Activated CD4-positive, CD25-positive, alpha-beta regulatory T cell treated with anti-CD3 and anti-CD28 coated beads, Interleukin-2, amount 50 U/mL, for 16 hours (primary cell): Measurements from ENCODE around the gene SHC3.

Experiments used
- DNase-seq: peaks from one replicate; pipeline ENCODE4 v3.0.0-alpha.2; 2020; ENCODE audit warnings: low read depth, low spot score

The SHC3 gene

GRCh38 chr9:88987661-88988060 is 191.0 kb downstream of the SHC3 start:
- DNase-seq, result no peak

GRCh38 chr9:88986776-88987175 is 191.8 kb downstream of the SHC3 start:
- no peak for DNase-seq

GRCh38 chr9:88985616-88986015 is 193.0 kb downstream of the SHC3 start:
- no peak for DNase-seq

DNA sequence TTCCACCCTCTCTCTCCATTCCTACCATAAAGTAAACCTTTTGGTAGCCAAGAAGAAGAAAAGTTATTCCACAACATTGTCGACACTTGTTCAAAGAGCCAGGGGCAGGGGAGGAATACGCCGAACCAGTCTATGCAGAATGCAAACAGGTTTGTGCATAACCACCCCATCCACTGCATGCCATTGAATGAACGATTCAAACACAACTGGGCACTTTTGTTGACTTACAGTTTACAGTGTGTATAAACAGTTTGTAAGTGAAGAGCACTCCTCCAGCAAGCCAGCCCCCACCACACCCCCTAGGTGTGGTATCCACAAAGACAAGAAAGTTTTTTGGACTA is 194.1 kb downstream of the SHC3 start:
- no peak for DNase-seq

DNA sequence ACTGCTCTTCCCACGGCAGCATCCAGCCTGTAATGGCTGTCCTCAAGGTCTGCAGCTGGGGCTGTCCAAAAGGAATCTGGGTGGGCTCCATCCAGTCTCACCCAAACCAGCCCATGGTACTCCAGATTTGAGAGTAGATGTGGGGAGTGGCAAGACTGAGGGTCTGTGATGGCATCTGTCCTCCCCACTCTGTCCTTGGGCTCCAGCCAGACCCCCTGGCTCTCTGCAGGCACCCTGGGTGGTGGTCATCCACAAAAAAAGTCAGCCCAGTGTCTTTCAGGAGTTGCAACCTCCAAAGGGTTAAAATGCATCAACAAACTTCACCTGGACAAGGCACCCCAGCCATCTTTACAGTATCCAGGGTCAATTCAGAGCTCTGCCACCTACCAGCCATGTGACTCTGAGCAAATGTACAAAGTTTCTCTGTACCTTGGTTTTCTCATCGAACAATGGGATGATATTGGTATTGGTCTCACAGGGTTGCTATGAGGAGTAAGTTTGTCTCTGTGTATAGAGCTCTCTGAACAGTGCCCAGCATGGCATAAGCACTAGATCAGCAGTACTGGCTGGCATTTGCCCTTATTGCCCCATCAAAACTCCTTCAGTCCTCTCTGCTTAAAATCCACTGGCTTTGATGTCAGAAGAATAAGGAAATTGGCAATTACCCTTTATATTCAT is 194.6 kb downstream of the SHC3 start:
- DNase-seq, result no peak

DNA sequence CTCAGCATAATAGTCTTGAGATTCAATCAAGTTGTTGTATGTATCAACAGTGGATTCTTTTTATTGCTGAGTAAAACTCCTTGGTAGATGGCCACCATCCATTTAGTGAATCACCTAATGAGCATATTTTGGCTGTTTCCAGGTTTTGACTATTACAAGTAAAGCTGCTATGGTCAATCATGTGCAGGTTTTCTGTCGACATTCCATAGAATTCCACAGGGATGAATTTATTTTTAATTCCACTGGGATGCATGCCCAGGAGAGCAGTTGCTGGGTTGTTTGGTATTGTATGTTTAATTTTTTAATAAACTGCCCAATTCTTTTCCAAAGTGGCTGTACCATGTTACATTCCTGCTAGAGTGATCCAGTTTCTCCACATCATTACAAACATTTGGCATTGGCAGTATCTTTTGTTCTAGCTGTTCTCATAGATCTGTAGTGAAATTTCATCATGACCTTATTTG is 197.8 kb downstream of the SHC3 start:
- no peak for DNase-seq

DNA sequence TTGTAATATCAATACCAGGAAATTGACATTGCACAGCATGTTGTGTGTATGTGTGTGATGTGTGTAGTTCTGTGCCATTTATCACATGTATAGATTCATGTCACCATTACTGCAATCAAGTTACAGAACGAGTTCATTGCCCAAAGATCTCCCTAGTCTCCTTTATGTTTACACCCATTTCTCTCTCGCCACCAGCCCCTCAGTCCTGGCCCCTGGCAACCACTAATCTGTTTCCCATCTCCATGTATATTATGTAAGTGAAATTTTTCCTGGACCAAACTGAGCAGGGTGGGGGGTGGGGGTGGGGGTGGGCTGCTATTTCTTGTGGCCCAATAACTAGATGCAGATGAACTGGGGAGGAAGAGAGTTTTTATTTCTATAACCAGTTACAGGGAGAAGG is 198.8 kb downstream of the SHC3 start:
- DNase-seq, result no peak

- DNase-seq, result no peak
These were observed 199.6 kb downstream of the SHC3 start for GRCh38 chr9:88979021-88979420.

DNA sequence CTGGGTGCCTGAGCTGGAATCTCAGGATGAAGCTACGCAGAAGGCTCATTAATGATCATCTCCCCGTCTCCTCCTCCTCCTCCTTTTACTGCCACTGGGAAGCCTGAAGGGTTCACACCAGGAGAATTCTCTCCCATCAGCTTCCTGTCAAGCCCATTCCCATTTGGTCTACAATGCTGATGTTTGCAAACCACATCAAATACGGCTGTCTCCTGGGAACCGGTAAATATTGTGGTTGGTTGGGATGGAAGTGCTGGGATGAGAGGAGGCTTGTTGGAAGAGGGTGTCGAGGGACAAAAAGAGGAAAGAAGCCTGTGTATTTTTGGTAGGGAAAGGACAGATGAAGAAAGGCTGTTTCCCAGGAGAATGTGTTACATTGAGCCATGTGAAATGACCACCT is 200.6 kb downstream of the SHC3 start:
- DNase-seq, result no peak

DNA sequence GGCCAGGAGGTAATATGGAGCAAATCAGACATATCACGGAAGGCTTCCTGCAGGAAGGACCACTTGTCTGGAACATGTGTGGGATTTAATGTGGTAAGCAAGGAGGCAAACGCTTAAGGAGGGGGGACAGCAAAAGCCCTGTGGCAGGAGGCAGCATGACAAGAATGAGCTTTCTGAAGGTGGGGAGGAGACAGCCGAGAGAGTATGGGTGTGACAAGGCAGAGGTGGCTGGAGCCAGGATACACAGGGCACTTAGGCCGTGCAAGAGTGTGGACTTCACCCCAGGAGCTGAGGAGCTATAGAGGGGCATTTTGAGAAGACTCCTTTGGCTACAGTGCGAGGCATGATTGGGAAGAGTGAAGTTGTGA is 201.7 kb downstream of the SHC3 start:
- no peak for DNase-seq

- DNase-seq, result no peak
These were observed 202.4 kb downstream of the SHC3 start for GRCh38 chr9:88975966-88976889.

DNA sequence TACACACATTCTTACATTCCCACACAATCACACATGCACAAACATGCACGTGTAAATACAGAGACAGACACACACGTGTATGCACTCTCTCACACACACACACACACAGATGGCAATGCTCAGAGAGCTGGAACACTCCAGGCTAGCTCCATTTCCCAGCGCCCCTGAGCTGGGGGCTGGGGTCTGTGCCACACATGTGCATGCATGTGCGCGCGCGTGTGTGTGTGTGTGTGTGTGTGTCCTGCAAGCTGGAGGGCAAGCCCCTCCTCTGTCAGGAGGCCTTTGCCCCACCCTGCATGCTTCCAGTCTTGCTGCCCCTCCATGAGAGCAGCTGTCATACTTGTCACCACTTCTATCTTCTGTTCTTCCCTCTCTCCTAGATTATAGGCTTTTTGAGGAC is 204.0 kb downstream of the SHC3 start:
- DNase-seq, result no peak

DNA sequence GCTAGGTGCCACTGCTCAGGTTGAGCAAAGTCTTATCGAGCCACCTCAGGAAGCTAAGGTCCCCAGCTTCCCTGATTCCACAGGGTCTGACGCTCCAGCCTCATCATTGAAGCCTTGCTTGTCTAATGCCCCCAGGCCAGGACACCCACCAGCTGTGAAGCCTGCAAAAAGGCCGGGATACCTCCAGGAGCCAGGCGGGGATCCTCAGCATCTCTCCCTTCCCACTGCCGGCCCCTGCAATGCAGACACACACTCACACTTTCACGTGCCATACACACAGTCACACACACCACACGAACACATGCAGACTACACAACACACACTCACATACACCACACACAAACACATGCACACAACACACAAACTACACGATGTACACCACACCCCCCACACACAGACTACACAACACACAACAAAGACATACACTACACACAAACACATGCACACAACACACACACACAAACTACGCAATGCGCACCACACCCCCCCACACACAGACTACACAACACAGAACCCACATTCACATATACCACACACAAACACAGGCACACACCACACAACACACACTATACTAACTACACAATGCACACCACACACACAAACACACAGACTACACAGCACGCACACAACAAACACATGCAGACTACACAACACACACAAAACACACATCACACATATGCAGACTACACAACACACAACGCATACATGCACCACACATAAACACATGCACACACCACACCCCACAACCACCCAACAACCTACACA is 205.2 kb downstream of the SHC3 start:
- DNase-seq, result no peak

GRCh38 chr9:88972401-88972800 is 206.2 kb downstream of the SHC3 start:
- no peak for DNase-seq

DNA sequence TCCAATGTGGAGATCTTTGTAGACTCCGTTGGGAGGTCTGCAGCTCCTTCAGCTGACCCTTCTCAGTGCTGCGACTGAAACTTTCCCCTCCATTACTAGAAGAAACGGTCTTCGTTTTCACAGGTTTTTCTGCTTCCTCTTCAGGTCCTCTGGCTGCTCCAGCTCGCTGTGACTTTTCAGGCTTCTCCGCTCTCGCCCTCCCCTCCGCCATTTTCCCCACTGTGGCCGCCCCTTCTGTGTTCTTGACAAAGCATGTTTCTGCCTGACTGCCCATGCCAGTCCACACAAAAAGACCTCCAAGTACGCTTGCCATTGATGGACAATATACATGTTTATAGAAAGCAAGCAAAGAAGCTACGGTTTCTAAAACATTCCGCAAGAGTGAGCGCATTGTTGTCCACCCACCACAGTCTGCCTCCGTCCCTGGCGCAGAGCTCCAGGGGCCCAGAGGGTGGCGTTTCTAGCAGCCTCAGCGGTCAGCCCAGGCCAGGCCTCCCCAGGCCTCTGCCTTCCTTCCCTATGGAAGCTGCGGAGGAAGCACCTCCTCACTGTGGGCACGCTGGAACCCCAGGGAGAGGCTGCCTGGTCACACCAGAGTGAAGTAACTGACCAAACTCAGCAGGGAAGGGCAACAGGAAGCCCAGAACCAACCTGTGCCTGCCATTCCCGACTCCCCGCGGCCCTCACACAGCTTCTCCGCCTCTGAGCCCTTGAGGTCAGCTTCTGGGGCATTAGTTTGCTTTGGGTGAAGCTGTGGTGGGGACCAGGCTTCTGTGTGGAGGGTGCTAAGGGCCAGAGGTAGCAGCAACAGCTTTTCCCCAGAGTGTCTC is 207.3 kb downstream of the SHC3 start:
- DNase-seq, result no peak

DNA sequence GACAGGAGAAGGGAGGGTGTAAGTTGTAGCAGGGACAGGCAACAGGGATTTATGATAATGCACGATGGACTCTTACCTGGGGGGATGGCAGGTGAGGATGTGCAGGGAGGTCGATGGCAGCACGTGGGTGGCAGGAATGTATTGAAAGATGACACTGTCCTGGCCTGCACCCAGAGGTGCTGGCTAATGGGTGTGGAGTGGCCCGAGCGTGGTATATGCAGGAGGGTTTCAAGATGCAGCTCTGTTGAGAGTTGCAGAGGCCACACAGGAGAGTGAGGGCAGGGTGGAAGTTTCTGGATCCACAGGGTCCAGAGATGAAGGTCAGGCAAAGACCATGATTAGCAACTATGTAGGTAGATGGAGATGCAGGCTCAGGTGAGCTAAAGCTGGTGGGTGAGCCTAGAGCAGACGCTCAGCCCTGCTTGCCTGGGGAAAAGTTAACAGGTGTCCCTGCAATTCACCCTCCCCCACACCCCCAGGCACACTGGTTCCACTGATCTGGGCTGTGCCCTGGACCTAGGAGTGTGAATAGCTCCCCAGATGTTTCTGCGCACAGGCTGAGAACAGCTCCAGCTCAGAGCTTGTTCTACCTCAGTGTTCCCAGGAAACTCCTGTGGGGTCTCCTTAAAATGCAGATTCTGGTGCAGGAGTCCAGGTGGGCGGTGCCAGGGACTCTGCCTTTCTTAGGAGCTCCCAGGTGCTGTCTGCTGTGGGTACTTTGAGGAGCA is 208.8 kb downstream of the SHC3 start:
- no peak for DNase-seq

GRCh38 chr9:88968799-88969198 is 209.8 kb downstream of the SHC3 start:
- no peak for DNase-seq

- DNase-seq, result no peak
These were observed 211.5 kb downstream of the SHC3 start for GRCh38 chr9:88966894-88967676.

DNA sequence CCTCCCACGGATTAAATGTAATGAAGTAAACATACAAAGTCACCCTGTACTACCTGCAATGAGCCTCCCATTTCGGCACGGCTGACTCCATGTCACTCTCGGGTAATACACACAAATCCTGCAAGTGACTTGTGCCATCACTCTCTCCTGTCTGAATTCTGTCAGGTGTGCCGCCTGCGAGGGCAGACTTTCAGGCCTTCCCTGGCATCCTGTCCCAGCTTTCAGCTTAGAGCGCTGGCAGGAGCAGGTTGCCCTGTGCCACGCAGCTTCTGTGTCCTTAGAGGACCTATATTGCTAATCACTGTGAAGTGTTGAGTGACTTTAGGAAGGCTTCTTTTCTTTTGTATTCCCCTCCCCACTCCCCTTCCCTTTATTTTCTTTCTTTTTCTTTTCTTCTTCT is 213.1 kb downstream of the SHC3 start:
- DNase-seq, result no peak

DNA sequence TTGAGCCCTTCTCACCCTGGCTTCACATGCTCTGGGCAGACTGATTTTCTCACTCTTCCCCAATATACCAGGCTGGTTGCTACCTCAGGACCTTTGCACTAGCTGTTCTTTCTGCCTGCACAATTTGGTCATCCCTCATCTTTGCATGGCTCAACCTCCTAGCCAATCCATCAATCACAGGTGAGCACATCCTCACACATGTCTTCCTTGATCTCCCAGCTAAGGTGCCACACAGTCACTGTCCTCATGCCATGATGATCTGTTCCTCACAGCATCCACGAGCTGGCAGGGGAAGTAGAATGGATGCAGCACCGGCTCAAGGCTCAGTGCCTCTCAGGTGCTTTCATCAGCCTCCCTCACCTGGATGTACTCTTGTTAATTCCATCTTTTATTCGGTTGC is 218.0 kb downstream of the SHC3 start:
- DNase-seq, result no peak
